Body of pancreas (tissue), 4 donors: ENCODE results near the gene NINL. TPM values are rescaled to one million over a fixed set of nuclear protein-coding genes. Genes with fewer than 3 reads are reported as not detected.

Experiments
- ATAC-seq: fragments of 150-250 bp; one replicate; pipeline ENCODE4 v1.9.1; 2016
- DNase-seq, 4 donors: peaks; one replicate each; pipeline ENCODE4 v3.0.0-alpha.2; 2019
- H3K27ac ChIP-seq, 4 donors: fragments of 200-600 bp; sonication (generic); 1 replicate in 3 of 4; 2 replicates in 1 of 4; pipeline versions ENCODE4 v1.5.1 to v1.6.1; 2016 to 2019; ENCODE audit warnings: mild to moderate bottlenecking in 1 of 4, mixed read lengths in 1 of 4, moderate library complexity in 1 of 4
- H3K27me3 ChIP-seq, 2 donors: fragments of 200-600 bp; sonication (generic); one replicate each; pipeline ENCODE4 v1.6.0; 2016; ENCODE audit warnings: mild to moderate bottlenecking in 1 of 2
- H3K36me3 ChIP-seq, 2 donors: fragments of 200-600 bp; sonication (generic); replicated peaks in 1 of 2; 2 replicates each; pipeline ENCODE4 v1.5.1; 2016; ENCODE audit warnings: low read depth in 2 of 2; ENCODE audit not compliant: insufficient read depth in 1 of 2
- H3K4me1 ChIP-seq: fragments of 200-600 bp; sonication (generic); one replicate; pipeline ENCODE4 v1.6.0; 2016
- H3K4me3 ChIP-seq, 2 donors: fragments of 200-600 bp; sonication (generic); 1 replicate in 1 of 2; 2 replicates in 1 of 2; pipeline ENCODE4 v1.5.1; 2016 to 2019
- H3K9me3 ChIP-seq, 3 donors: fragments of 200-600 bp; sonication (generic); 1 replicate in 2 of 3; 2 replicates in 1 of 3; pipeline ENCODE4 v1.5.1; 2016
- CTCF ChIP-seq, 7 experiments: fragments of 450-650 bp in 4 of 7; fragments of 200-600 bp in 3 of 7; sonication (generic) in 3 of 7; IDR thresholded peaks; one replicate each; pipeline ENCODE4 v1.5.1; 2016 to 2019; ENCODE audit warnings: antibody characterized with exemption in 7 of 7
- POLR2A ChIP-seq, 3 donors: fragments of 450-650 bp; IDR thresholded peaks; one replicate each; pipeline ENCODE4 v1.6.1; 2016; ENCODE audit warnings: antibody characterized with exemption in 3 of 3, mild to moderate bottlenecking in 2 of 3
- WGBS, 2 donors: methylation state at CpG; one replicate each; pipeline ENCODE4 v1.1.5; 2017; 5-methylcytosine and 5-hydroxymethylcytosine counted together
- intact Hi-C: fragments of 100-400 bp; cut with DNase I; formaldehyde crosslinking; loops from one replicate; pipeline ENCODE4 v1.15.1; 2023
- total RNA-seq, 2 donors: library from RNA; depleted of rRNA; stranded (reverse); fragments of >200 nt; gene quantifications; one replicate each; pipeline ENCODE4 v1.1.0, GENCODE V29; 2016

The NINL gene
- total RNA-seq, 2 donors from 2014 or later, result 6.7 to 34.9 TPM

DNA sequence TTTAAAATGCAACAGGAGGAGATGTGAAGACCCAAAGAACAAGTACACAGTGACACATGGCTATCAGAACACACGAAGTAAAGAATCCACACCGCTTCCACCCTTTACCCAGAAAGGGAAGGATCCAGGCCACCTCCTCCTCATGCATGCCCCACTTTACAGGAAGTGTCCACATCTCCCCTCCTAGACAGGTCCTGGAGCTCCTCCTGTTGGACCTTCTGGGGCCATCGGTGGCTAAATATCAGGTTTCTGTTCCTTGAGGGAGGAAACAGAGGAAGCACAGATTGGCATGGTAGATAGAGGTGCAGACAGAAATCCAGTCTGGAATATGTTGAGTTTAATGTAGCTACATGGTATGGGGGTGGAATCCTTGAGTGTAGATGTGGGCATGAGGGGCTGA, 10.9 kb downstream of the NINL start:
- ATAC-seq (no peak), DNase-seq (no peak)
- no peak overlapping the region for H3K4me3 ChIP-seq
- H3K27ac ChIP-seq, result no peak overlapping the region
- intact Hi-C loops, result no loop called here
- no peak for TF ChIP-seq CTCF (IDR thresholded peaks at IDR 0.05)
- no peak for TF ChIP-seq POLR2A (IDR thresholded peaks at IDR 0.05)
- no peaks in the 10 kb centered on the region for H3K27me3 ChIP-seq
- no peaks in the 10 kb centered on the region for H3K36me3 ChIP-seq
- H3K4me1 ChIP-seq, result no peaks in the 10 kb centered on the region
- WGBS, 2 donors, result 70 to 85% methylated on average over 3 of the region's 3 CpGs
- no peaks in the 10 kb centered on the region for H3K9me3 ChIP-seq

DNA sequence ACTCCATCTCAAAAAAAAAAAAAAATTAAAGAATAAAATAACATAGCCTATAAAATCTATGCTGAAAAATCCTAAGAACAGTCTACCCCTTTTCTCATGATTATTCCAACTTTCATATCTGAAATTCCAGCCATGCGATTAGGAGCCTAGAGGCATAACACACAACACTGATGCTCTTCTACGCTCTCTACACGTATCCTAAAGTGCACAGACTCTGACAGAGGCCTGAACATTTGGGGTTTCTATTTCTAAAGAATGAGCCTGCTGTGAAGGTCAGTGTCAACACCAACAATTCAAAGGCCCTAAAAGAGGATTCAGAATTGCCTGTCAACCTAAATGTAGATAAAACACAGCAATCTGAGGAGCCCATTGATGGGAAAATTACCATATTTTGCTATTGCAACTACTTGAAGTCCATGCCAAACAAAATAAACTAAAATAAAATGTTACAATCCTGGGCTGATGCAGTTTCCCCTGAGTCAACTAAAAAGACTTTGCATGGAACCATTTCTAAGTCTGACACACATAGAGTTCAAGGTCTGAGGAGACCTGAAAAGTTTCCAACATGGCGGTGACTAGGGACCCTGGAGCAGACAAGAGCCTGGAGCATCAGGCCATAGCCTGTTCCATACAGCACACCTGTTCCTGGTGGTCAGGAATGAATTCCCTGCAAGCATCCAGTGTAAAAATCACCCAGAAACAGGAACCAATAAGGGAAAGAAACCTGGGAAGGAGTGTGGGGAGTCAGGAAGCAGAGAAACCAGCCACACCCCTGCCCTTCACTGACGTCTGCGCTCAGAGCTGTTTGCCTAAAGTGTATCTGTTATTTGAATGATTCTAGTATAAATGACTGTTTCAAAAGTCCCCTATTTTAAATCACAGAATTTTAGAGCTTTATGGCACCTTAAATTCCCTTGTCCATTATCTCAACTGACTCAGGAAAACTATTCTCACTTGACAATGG, 11.8 kb downstream of the NINL start:
- no peak for DNase-seq
- intact Hi-C loops, result no loop called here
- TF ChIP-seq CTCF (IDR thresholded peaks at IDR 0.05), result no peak
- no peak for TF ChIP-seq POLR2A (IDR thresholded peaks at IDR 0.05)

DNA sequence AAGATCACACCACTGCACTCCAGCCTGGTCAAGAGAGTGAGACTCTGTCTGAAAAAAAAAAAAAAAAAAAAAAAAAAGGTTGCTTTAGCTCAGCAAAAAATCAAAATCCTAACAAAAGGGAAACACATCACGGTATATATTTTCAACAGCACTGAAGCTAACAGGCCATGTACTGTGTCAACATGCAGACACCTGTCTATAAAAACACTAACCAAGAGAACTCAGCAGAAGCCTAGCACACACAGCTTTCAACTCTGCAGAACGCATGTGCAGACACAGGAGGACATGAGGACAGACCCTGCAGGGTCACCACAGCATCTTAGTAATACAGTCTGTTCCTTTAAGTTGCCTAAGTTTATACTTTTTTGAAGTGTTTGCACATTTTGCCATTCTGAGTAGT, 13.5 kb downstream of the NINL start:
- no peak overlapping the region for H3K27ac ChIP-seq

More for the DNA sequence above, 11.8 kb downstream of the NINL start:
- no peak overlapping the region for H3K27ac ChIP-seq
- WGBS, 2 donors, result 85 to 86% methylated on average over 6 of the region's 6 CpGs
- H3K4me3 ChIP-seq, result no peak overlapping the region
- H3K9me3 ChIP-seq, result no peaks in the 10 kb centered on the region
- no peaks in the 10 kb centered on the region for H3K4me1 ChIP-seq
- no peaks in the 10 kb centered on the region for H3K27me3 ChIP-seq
- no peak for ATAC-seq
- no peaks in the 10 kb centered on the region for H3K36me3 ChIP-seq

DNA sequence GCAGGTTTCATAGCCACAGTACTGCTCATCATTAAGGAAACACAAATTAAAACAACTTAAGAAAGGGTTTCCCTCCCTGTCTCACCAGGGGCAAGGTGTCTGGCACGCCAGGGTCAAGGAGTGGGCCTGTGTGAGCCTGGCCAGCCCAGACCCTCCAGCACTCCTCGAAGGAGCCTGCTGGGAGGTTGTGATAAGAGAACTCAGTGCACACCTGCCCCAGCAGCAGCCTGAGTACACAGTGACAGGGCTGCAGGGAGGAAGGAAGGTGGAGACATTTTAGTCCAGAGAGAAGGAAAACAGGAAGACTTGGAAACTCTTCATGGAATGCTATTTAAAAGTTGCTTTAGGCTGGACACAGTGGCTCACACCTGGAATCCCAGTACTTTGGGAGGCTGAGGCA, 14.1 kb downstream of the NINL start:
- ATAC-seq (no peak), DNase-seq (no peak)
- H3K4me3 ChIP-seq, result no peak overlapping the region
- intact Hi-C loops, result no loop called here
- H3K36me3 ChIP-seq, result no peaks in the 10 kb centered on the region
- no peaks in the 10 kb centered on the region for H3K4me1 ChIP-seq
- no peaks in the 10 kb centered on the region for H3K9me3 ChIP-seq
- 37 to 45% methylated on average over 2 of the region's 2 CpGs for WGBS, 2 donors
- H3K27ac ChIP-seq, result no peak overlapping the region
- TF ChIP-seq POLR2A (IDR thresholded peaks at IDR 0.05), result no peak
- TF ChIP-seq CTCF (IDR thresholded peaks at IDR 0.05), result no peak
- H3K27me3 ChIP-seq, result no peaks in the 10 kb centered on the region

More for the DNA sequence above, 13.5 kb downstream of the NINL start:
- 81 to 88% methylated on average over 2 of the region's 2 CpGs for WGBS, 2 donors
- Histone ChIP-seq H3K9me3 (no peaks in the 10 kb centered on the region), H3K36me3 (no peaks in the 10 kb centered on the region), H3K27me3 (no peaks in the 10 kb centered on the region), H3K4me1 (no peaks in the 10 kb centered on the region), H3K4me3 (no peak overlapping the region)
- ATAC-seq, result no peak
- intact Hi-C loops, result no loop called here
- TF ChIP-seq POLR2A (IDR thresholded peaks at IDR 0.05), result no peak
- no peak for TF ChIP-seq CTCF (IDR thresholded peaks at IDR 0.05)
- no peak for DNase-seq

GRCh38 chr20:25570148-25570530, 15.2 kb downstream of the NINL start:
- TF ChIP-seq CTCF (IDR thresholded peaks at IDR 0.05) (no peak), POLR2A (IDR thresholded peaks at IDR 0.05) (no peak)
- no peak for DNase-seq
- Histone ChIP-seq H3K4me1 (no peaks in the 10 kb centered on the region), H3K36me3 (no peaks in the 10 kb centered on the region), H3K27ac (no peak overlapping the region), H3K27me3 (no peaks in the 10 kb centered on the region), H3K4me3 (no peak overlapping the region), H3K9me3 (no peaks in the 10 kb centered on the region)
- intact Hi-C loops, result no loop called here
- ATAC-seq, result no peak
- 89 to 97% methylated on average over 7 of the region's 7 CpGs for WGBS, 2 donors
